GM18505 (cell line): ENCODE data around the gene ALPL.

Experiments
- ATAC-seq: cut with Tn5 transposase; IDR thresholded peaks from one replicate; pipeline ENCODE4 v1.9.1; 2021; ENCODE audit not compliant: unreplicated experiment
- POLR2A ChIP-seq: IDR thresholded peaks from 4 replicates; pipeline ENCODE4 v1.6.1; 2011; ENCODE audit warnings: borderline replicate concordance; ENCODE audit not compliant: insufficient read depth, insufficient read length; ENCODE audit errors: extremely low read depth

The ALPL gene

GRCh38 chr1:21613072-21613867 is 104.0 kb downstream of the ALPL start:
- no peak for ATAC-seq
- TF ChIP-seq POLR2A: no peak

GRCh38 chr1:21614419-21615115 is 105.3 kb downstream of the ALPL start:
- ATAC-seq: no peak
- TF ChIP-seq POLR2A: no peak

- no peak for TF ChIP-seq POLR2A
Observed at GRCh38 chr1:21616372-21616771, 107.1 kb downstream of the ALPL start.

GRCh38 chr1:21617126-21617738 is 108.0 kb downstream of the ALPL start:
- no peak for ATAC-seq
- no peak for TF ChIP-seq POLR2A

More at GRCh38 chr1:21616372-21616771, 107.1 kb downstream of the ALPL start:
- no peak for ATAC-seq

- TF ChIP-seq POLR2A: no peak
- ATAC-seq: no peak
Observed at GRCh38 chr1:21618059-21618458, 108.8 kb downstream of the ALPL start.

GRCh38 chr1:21618561-21619374 is 109.5 kb downstream of the ALPL start:
- no peak for ATAC-seq
- TF ChIP-seq POLR2A: no peak

- no peak for TF ChIP-seq POLR2A
- no peak for ATAC-seq
Observed at GRCh38 chr1:21619375-21619947, 110.2 kb downstream of the ALPL start.

- no peak for TF ChIP-seq POLR2A
- ATAC-seq: no peak
Observed at GRCh38 chr1:21620011-21620410, 110.8 kb downstream of the ALPL start.

GRCh38 chr1:21620496-21620895 is 111.3 kb downstream of the ALPL start:
- ATAC-seq: no peak
- TF ChIP-seq POLR2A: no peak

GRCh38 chr1:21621051-21621450 is 111.8 kb downstream of the ALPL start:
- ATAC-seq: no peak
- no peak for TF ChIP-seq POLR2A

- no peak for ATAC-seq
- TF ChIP-seq POLR2A: no peak
Observed at GRCh38 chr1:21621761-21622436, 112.7 kb downstream of the ALPL start.

GRCh38 chr1:21622466-21623315 is 113.5 kb downstream of the ALPL start:
- no peak for TF ChIP-seq POLR2A

GRCh38 chr1:21623410-21623961 is 114.3 kb downstream of the ALPL start:
- ATAC-seq: no peak
- no peak for TF ChIP-seq POLR2A

More at GRCh38 chr1:21622466-21623315, 113.5 kb downstream of the ALPL start:
- no peak for ATAC-seq
